CD14-positive monocyte (primary cell): ENCODE results near the gene H6PD. TPM values are rescaled to one million over a fixed set of nuclear protein-coding genes. Genes with fewer than 3 reads are reported as not detected.

Experiments
- DNase-seq, 3 donors: peaks; one replicate each; pipeline ENCODE4 v3.0.0-alpha.2; 2011 to 2022
- H2AFZ ChIP-seq: 2 replicates; pipeline ENCODE4 v1.6.0; 2012; ENCODE audit warnings: mild to moderate bottlenecking, low read depth, low read length, inconsistent platforms; ENCODE audit not compliant: insufficient read depth, poor library complexity, severe bottlenecking
- H3K27ac ChIP-seq, 2 donors: 1 replicate in 1 of 2; 2 replicates in 1 of 2; pipeline ENCODE4 v1.5.1; 2012 to 2013; ENCODE audit warnings: low read length in 2 of 2, control low read depth in 1 of 2, inconsistent platforms in 1 of 2, low read depth in 1 of 2, mild to moderate bottlenecking in 1 of 2
- H3K27me3 ChIP-seq, 2 donors: one replicate each; pipeline versions ENCODE4 v1.6.0 to v1.6.1; 2011 to 2013; ENCODE audit warnings: low read length in 2 of 2; ENCODE audit not compliant: control insufficient read depth in 2 of 2, insufficient read depth in 2 of 2
- H3K36me3 ChIP-seq, 2 donors: replicated peaks in 1 of 2; 1 replicate in 1 of 2; 2 replicates in 1 of 2; pipeline versions ENCODE4 v1.5.1 to v1.6.1; 2012 to 2013; ENCODE audit warnings: low read length in 2 of 2, control low read depth in 1 of 2, inconsistent platforms in 1 of 2, mild to moderate bottlenecking in 1 of 2; ENCODE audit not compliant: insufficient read depth in 2 of 2, control insufficient read depth in 1 of 2
- H3K4me1 ChIP-seq, 2 donors: 1 replicate in 1 of 2; 2 replicates in 1 of 2; pipeline versions ENCODE4 v1.5.1 to v1.6.1; 2012 to 2013; ENCODE audit warnings: low read length in 2 of 2, control low read depth in 1 of 2, inconsistent platforms in 1 of 2, mild to moderate bottlenecking in 1 of 2, moderate library complexity in 1 of 2; ENCODE audit not compliant: insufficient read depth in 2 of 2, control insufficient read depth in 1 of 2
- H3K4me2 ChIP-seq: replicated peaks from 2 replicates; pipeline ENCODE3; 2012; ENCODE audit warnings: low read length, moderate library complexity, mild to moderate bottlenecking; ENCODE audit not compliant: poor library complexity, severe bottlenecking; ENCODE audit errors: extremely low read depth
- H3K4me3 ChIP-seq, 3 experiments: fragments of 200-600 bp in 1 of 3; sonication (generic) in 1 of 3; replicated peaks in 1 of 3; 1 replicate in 2 of 3; 2 replicates in 1 of 3; pipeline ENCODE4 v1.5.1; 2011 to 2013; ENCODE audit warnings: low read length in 3 of 3, mild to moderate bottlenecking in 3 of 3, control low read depth in 2 of 3, low read depth in 2 of 3, inconsistent platforms in 1 of 3, moderate library complexity in 1 of 3
- H3K79me2 ChIP-seq: 2 replicates; pipeline ENCODE4 v1.6.0; 2012; ENCODE audit warnings: mild to moderate bottlenecking, control low read depth, inconsistent platforms, low read length, moderate library complexity; ENCODE audit not compliant: insufficient read depth
- H3K9ac ChIP-seq: 2 replicates; pipeline ENCODE4 v1.6.0; 2017; ENCODE audit warnings: low read length, mild to moderate bottlenecking; ENCODE audit not compliant: insufficient read depth, poor library complexity, severe bottlenecking
- H3K9me3 ChIP-seq, 2 donors: replicated peaks in 1 of 2; 1 replicate in 1 of 2; 2 replicates in 1 of 2; pipeline versions ENCODE4 v1.5.1 to v1.6.1; 2012 to 2013; ENCODE audit warnings: low read length in 2 of 2, control low read depth in 1 of 2; ENCODE audit not compliant: control insufficient read depth in 1 of 2, insufficient read depth in 1 of 2
- H4K20me1 ChIP-seq: 2 replicates; pipeline ENCODE4 v1.6.0; 2012; ENCODE audit warnings: mild to moderate bottlenecking, low read length, control low read depth, moderate library complexity; ENCODE audit not compliant: insufficient read depth
- H3K27ac Mint-ChIP-seq, 7 donors: one replicate each; pipeline ENCODE4 v1.8.0; 2020; ENCODE audit warnings: mild to moderate bottlenecking in 7 of 7, mixed read lengths in 7 of 7, moderate library complexity in 6 of 7, inconsistent platforms in 2 of 7
- H3K27me3 Mint-ChIP-seq, 3 donors: one replicate each; pipeline ENCODE4 v1.8.0; 2021 to 2022; ENCODE audit warnings: low read depth in 3 of 3, mild to moderate bottlenecking in 3 of 3, mixed read lengths in 3 of 3, moderate library complexity in 3 of 3, inconsistent platforms in 1 of 3
- H3K36me3 Mint-ChIP-seq, 2 donors: one replicate each; pipeline ENCODE4 v1.8.0; 2020; ENCODE audit warnings: mixed read lengths in 2 of 2, inconsistent platforms in 1 of 2, mild to moderate bottlenecking in 1 of 2
- H3K4me1 Mint-ChIP-seq: one replicate; pipeline ENCODE4 v1.8.0; 2020; ENCODE audit warnings: mild to moderate bottlenecking, mixed read lengths
- H3K4me3 Mint-ChIP-seq, 2 donors: one replicate each; pipeline ENCODE4 v1.8.0; 2020; ENCODE audit warnings: mild to moderate bottlenecking in 2 of 2, mixed read lengths in 2 of 2, moderate library complexity in 1 of 2
- H3K9me3 Mint-ChIP-seq, 7 donors: one replicate each; pipeline ENCODE4 v1.8.0; 2020 to 2022; ENCODE audit warnings: mixed read lengths in 7 of 7, mild to moderate bottlenecking in 6 of 7, moderate library complexity in 6 of 7, inconsistent platforms in 2 of 7
- WGBS: methylation state at CpG from one replicate; pipeline ENCODE4 v1.1.5; 2013; ENCODE audit warnings: missing lambda C conversion rate; ENCODE audit not compliant: insufficient coverage; 5-methylcytosine and 5-hydroxymethylcytosine counted together
- intact Hi-C, 2 donors: fragments of 100-400 bp; cut with micrococcal nuclease; formaldehyde crosslinking; loops; one replicate each; pipeline versions ENCODE4 v1.15.0 to v1.15.1; 2023
- polyA plus RNA-seq, 3 donors: library from polyadenylated mRNA; depleted of rRNA in 1 of 3; unstranded in 2 of 3; stranded (reverse) in 1 of 3; fragments of 300-500 nt in 2 of 3; fragments of >200 nt in 1 of 3; fragmentation: Illumina TruSeq in 2 of 3; gene quantifications; 1 replicate in 2 of 3; 2 replicates in 1 of 3; pipeline ENCODE4 v1.2.3, GENCODE V29; 2012 to 2021
- TF ChIP-seq, protein P1 (sequence below): fragments of 200-600 bp; IDR thresholded peaks from one replicate; pipeline ENCODE4 v1.8.0; 2022; ENCODE audit warnings: antibody characterized with exemption, mild to moderate bottlenecking

Gene H6PD
- polyA plus RNA-seq, 3 donors: 8.6 to 15.9 (median 11.4) TPM

GRCh38 chr1:9239622-9240401 is 5.2 kb downstream of the H6PD start:
- Histone ChIP-seq H4K20me1 (peaks cover 74% of the 10 kb centered on the region), H2AFZ (peak overlapping the region; percentile 33), H3K4me2 (peak overlapping the region; percentile 62), H3K4me1 (peaks cover 91 to 95% of the 10 kb centered on the region in 2 donors), H3K79me2 (peaks cover 24% of the 10 kb centered on the region), H3K9ac (no peak overlapping the region), H3K4me3 (peak overlapping the region in 1 of 3 experiments; percentile 45), H3K27ac (peak overlapping the region in 1 of 2 donors; percentile 17), H3K36me3 (no peaks in the 10 kb centered on the region), H3K9me3 (no peaks in the 10 kb centered on the region), H3K27me3 (peaks cover 0 to 3% of the 10 kb centered on the region in 2 donors)
- Mint-ChIP-seq H3K9me3 (peaks cover 0 to 2% (median 0%) of the 10 kb centered on the region in 7 donors), H3K27me3 (peaks cover 4 to 28% (median 15%) of the 10 kb centered on the region in 3 donors), H3K4me3 (peak overlapping the region; percentile 51 to 86), H3K27ac (peak overlapping the region; percentile 24 to 82 (median 66)), H3K4me1 (peaks cover 87% of the 10 kb centered on the region), H3K36me3 (peaks cover 32 to 36% of the 10 kb centered on the region in 2 donors)
- intact Hi-C loops: loop anchor here in 1 of 2 donors (5.0 kb wide), 1 partner anchor 113 kb away; the partner anchor contains the start of gene GPR157
- TF ChIP-seq, protein P1, sequence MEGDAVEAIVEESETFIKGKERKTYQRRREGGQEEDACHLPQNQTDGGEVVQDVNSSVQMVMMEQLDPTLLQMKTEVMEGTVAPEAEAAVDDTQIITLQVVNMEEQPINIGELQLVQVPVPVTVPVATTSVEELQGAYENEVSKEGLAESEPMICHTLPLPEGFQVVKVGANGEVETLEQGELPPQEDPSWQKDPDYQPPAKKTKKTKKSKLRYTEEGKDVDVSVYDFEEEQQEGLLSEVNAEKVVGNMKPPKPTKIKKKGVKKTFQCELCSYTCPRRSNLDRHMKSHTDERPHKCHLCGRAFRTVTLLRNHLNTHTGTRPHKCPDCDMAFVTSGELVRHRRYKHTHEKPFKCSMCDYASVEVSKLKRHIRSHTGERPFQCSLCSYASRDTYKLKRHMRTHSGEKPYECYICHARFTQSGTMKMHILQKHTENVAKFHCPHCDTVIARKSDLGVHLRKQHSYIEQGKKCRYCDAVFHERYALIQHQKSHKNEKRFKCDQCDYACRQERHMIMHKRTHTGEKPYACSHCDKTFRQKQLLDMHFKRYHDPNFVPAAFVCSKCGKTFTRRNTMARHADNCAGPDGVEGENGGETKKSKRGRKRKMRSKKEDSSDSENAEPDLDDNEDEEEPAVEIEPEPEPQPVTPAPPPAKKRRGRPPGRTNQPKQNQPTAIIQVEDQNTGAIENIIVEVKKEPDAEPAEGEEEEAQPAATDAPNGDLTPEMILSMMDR: no peak
- peak; percentile 46 to 68 (median 63) for DNase-seq
- WGBS: 0% methylated on average over 9 of the region's 16 CpGs

- H3K9ac ChIP-seq: no peak overlapping the region
- H3K27me3 ChIP-seq: peaks cover 0 to 3% of the 10 kb centered on the region in 2 donors
- peaks cover 82% of the 10 kb centered on the region for H4K20me1 ChIP-seq
- Mint-ChIP-seq H3K4me3 (peak overlapping the region in 1 of 2 donors; percentile 55), H3K36me3 (peaks cover 41 to 50% of the 10 kb centered on the region in 2 donors), H3K4me1 (peaks cover 80% of the 10 kb centered on the region), H3K27me3 (peaks cover 6 to 30% (median 15%) of the 10 kb centered on the region in 3 donors), H3K9me3 (peaks cover 0 to 6% (median 0%) of the 10 kb centered on the region in 7 donors), H3K27ac (peak overlapping the region in 1 of 7 donors; percentile 48)
- no peak overlapping the region for H3K4me2 ChIP-seq
- H3K27ac ChIP-seq: no peak overlapping the region
- intact Hi-C loops: no loop called here
- peaks cover 6 to 9% of the 10 kb centered on the region in 2 donors for H3K36me3 ChIP-seq
- H3K79me2 ChIP-seq: peaks cover 17% of the 10 kb centered on the region
- H3K9me3 ChIP-seq: no peaks in the 10 kb centered on the region
- H3K4me3 ChIP-seq: no peak overlapping the region
- no peak overlapping the region for H2AFZ ChIP-seq
- peaks cover 82 to 86% of the 10 kb centered on the region in 2 donors for H3K4me1 ChIP-seq
- TF ChIP-seq, protein P1: no peak
- 82% methylated on average over 6 of the region's 8 CpGs for WGBS
- DNase-seq: no peak
Measured at GRCh38 chr1:9240914-9241820, 6.6 kb downstream of the H6PD start.
